GM18526 (cell line): Measurements from ENCODE around the gene PCBD2.

Experiments used
- POLR2A ChIP-seq: IDR thresholded peaks from 3 replicates; pipeline ENCODE4 v1.6.1; 2011; ENCODE audit not compliant: insufficient read length; ENCODE audit errors: extremely low read depth

PCBD2 gene

GRCh38 chr5:134893748-134894505, 11.0 kb upstream of the PCBD2 start:
- no peak for TF ChIP-seq POLR2A

- no peak for TF ChIP-seq POLR2A
These were observed 2.7 kb upstream of the PCBD2 start for GRCh38 chr5:134902071-134902801.

- TF ChIP-seq POLR2A = no peak
These were observed 490 bp downstream of the PCBD2 start for GRCh38 chr5:134905246-134905996.

- no peak for TF ChIP-seq POLR2A
These were observed 1.9 kb downstream of the PCBD2 start for GRCh38 chr5:134906811-134907210.

GRCh38 chr5:134911285-134912206, 6.6 kb downstream of the PCBD2 start:
- TF ChIP-seq POLR2A = no peak

- no peak for TF ChIP-seq POLR2A
These were observed 8.3 kb downstream of the PCBD2 start for GRCh38 chr5:134913254-134913653.

GRCh38 chr5:134913795-134914194, 8.9 kb downstream of the PCBD2 start:
- TF ChIP-seq POLR2A = no peak

- TF ChIP-seq POLR2A = no peak
These were observed 12.3 kb downstream of the PCBD2 start for GRCh38 chr5:134917070-134917815.

GRCh38 chr5:134918861-134919260, 13.9 kb downstream of the PCBD2 start:
- no peak for TF ChIP-seq POLR2A

- no peak for TF ChIP-seq POLR2A
These were observed 16.1 kb downstream of the PCBD2 start for GRCh38 chr5:134920848-134921575.

- no peak for TF ChIP-seq POLR2A
These were observed 27.6 kb downstream of the PCBD2 start for GRCh38 chr5:134932508-134932907.

- no peak for TF ChIP-seq POLR2A
These were observed 29.3 kb downstream of the PCBD2 start for GRCh38 chr5:134934202-134934601.
